IgD-negative memory B cell (primary cell): Measurements from ENCODE around the gene ZNF148. TPM values are rescaled to one million over a fixed set of nuclear protein-coding genes. Genes with fewer than 3 reads are reported as not detected.
"Not testable (repeated sequence)": the region's sequence is repeated elsewhere in the genome, so short reads cannot be mapped to it uniquely, and the experiment has no call there.

ENCODE experiments used
- H3K27ac Mint-ChIP-seq, 3 donors: one replicate each; pipeline ENCODE4 v1.8.0; 2020 to 2022; ENCODE audit warnings: mild to moderate bottlenecking in 3 of 3, mixed read lengths in 3 of 3, moderate library complexity in 1 of 3
- H3K27me3 Mint-ChIP-seq: one replicate; pipeline ENCODE4 v1.8.0; 2021; ENCODE audit warnings: mixed read lengths
- H3K36me3 Mint-ChIP-seq: one replicate; pipeline ENCODE4 v1.8.0; 2020; ENCODE audit warnings: mild to moderate bottlenecking, mixed read lengths
- H3K4me1 Mint-ChIP-seq, 3 donors: one replicate each; pipeline ENCODE4 v1.8.0; 2020 to 2022; ENCODE audit warnings: mixed read lengths in 3 of 3, mild to moderate bottlenecking in 1 of 3
- H3K4me3 Mint-ChIP-seq, 4 donors: one replicate each; pipeline ENCODE4 v1.8.0; 2020 to 2022; ENCODE audit warnings: mild to moderate bottlenecking in 4 of 4, mixed read lengths in 4 of 4, moderate library complexity in 3 of 4
- H3K9me3 Mint-ChIP-seq, 3 donors: one replicate each; pipeline ENCODE4 v1.8.0; 2020 to 2021; ENCODE audit warnings: mixed read lengths in 3 of 3, mild to moderate bottlenecking in 1 of 3
- polyA plus RNA-seq: library from polyadenylated mRNA; unstranded; fragments of 300-500 nt; fragmentation: Illumina TruSeq; gene quantifications from one replicate; pipeline ENCODE4 v1.2.3, GENCODE V29; 2021

The ZNF148 gene
- polyA plus RNA-seq, 1 donor from 2014 or later = 54.5 TPM

GRCh38 chr3:125388369-125388768 is 13.2 kb upstream of the ZNF148 start:
- not testable (repeated sequence) for H3K27ac Mint-ChIP-seq, H3K9me3 Mint-ChIP-seq, H3K36me3 Mint-ChIP-seq, H3K4me3 Mint-ChIP-seq, H3K27me3 Mint-ChIP-seq, H3K4me1 Mint-ChIP-seq

GRCh38 chr3:125386811-125387210 is 11.7 kb upstream of the ZNF148 start:
- Mint-ChIP-seq H3K4me1 (peaks cover 0 to 5% (median 0%) of the 10 kb centered on the region in 3 donors), H3K4me3 (no peak overlapping the region), H3K9me3 (peaks cover 0 to 3% (median 0%) of the 10 kb centered on the region in 3 donors), H3K27ac (no peak overlapping the region), H3K27me3 (peaks cover 1% of the 10 kb centered on the region), H3K36me3 (peaks cover 3% of the 10 kb centered on the region)

- peaks cover 0 to 6% (median 0%) of the 10 kb centered on the region in 3 donors for H3K4me1 Mint-ChIP-seq
- H3K36me3 Mint-ChIP-seq = no peaks in the 10 kb centered on the region
- H3K9me3 Mint-ChIP-seq = peaks cover 0 to 3% (median 0%) of the 10 kb centered on the region in 3 donors
- H3K27me3 Mint-ChIP-seq = peaks cover 1% of the 10 kb centered on the region
- H3K4me3 Mint-ChIP-seq = no peak overlapping the region
- H3K27ac Mint-ChIP-seq = no peak overlapping the region
Measured at GRCh38 chr3:125383744-125384143, 8.6 kb upstream of the ZNF148 start.

- H3K4me1 Mint-ChIP-seq = peaks cover 0 to 6% (median 0%) of the 10 kb centered on the region in 3 donors
- peaks cover 1% of the 10 kb centered on the region for H3K27me3 Mint-ChIP-seq
- no peak overlapping the region for H3K4me3 Mint-ChIP-seq
- no peaks in the 10 kb centered on the region for H3K36me3 Mint-ChIP-seq
- H3K27ac Mint-ChIP-seq = no peak overlapping the region
- H3K9me3 Mint-ChIP-seq = peaks cover 0 to 3% (median 0%) of the 10 kb centered on the region in 3 donors
Measured at GRCh38 chr3:125382298-125382697, 7.2 kb upstream of the ZNF148 start.

- Mint-ChIP-seq H3K27me3 (peaks cover 1% of the 10 kb centered on the region), H3K36me3 (no peaks in the 10 kb centered on the region), H3K9me3 (no peaks in the 10 kb centered on the region), H3K4me1 (peaks cover 0 to 6% (median 0%) of the 10 kb centered on the region in 3 donors), H3K4me3 (no peak overlapping the region), H3K27ac (no peak overlapping the region)
Measured at GRCh38 chr3:125381743-125382142, 6.6 kb upstream of the ZNF148 start.

GRCh38 chr3:125381314-125381713 is 6.2 kb upstream of the ZNF148 start:
- H3K36me3 Mint-ChIP-seq = no peaks in the 10 kb centered on the region
- peaks cover 1% of the 10 kb centered on the region for H3K27me3 Mint-ChIP-seq
- H3K9me3 Mint-ChIP-seq = no peaks in the 10 kb centered on the region
- no peak overlapping the region for H3K27ac Mint-ChIP-seq
- peaks cover 0 to 6% (median 0%) of the 10 kb centered on the region in 3 donors for H3K4me1 Mint-ChIP-seq
- no peak overlapping the region for H3K4me3 Mint-ChIP-seq

GRCh38 chr3:125379483-125379882 is 4.4 kb upstream of the ZNF148 start:
- Mint-ChIP-seq H3K36me3 (no peaks in the 10 kb centered on the region), H3K9me3 (no peaks in the 10 kb centered on the region), H3K27ac (no peak overlapping the region), H3K4me1 (peaks cover 4 to 13% (median 11%) of the 10 kb centered on the region in 3 donors), H3K4me3 (no peak overlapping the region), H3K27me3 (peaks cover 1% of the 10 kb centered on the region)

- peaks cover 1% of the 10 kb centered on the region for H3K27me3 Mint-ChIP-seq
- H3K27ac Mint-ChIP-seq = no peak overlapping the region
- peaks cover 11 to 21% (median 18%) of the 10 kb centered on the region in 3 donors for H3K4me1 Mint-ChIP-seq
- peak overlapping the region in 1 of 4 donors; percentile 61 for H3K4me3 Mint-ChIP-seq
- H3K9me3 Mint-ChIP-seq = no peaks in the 10 kb centered on the region
- no peaks in the 10 kb centered on the region for H3K36me3 Mint-ChIP-seq
Measured at GRCh38 chr3:125378762-125379161, 3.6 kb upstream of the ZNF148 start.

GRCh38 chr3:125375950-125376679 is 990 bp upstream of the ZNF148 start:
- no peaks in the 10 kb centered on the region for H3K9me3 Mint-ChIP-seq
- peak overlapping the region; percentile 97 to 100 (median 97) for H3K27ac Mint-ChIP-seq
- H3K36me3 Mint-ChIP-seq = peaks cover 7% of the 10 kb centered on the region
- H3K4me1 Mint-ChIP-seq = peaks cover 23 to 30% (median 27%) of the 10 kb centered on the region in 3 donors
- peak overlapping the region; percentile 95 to 100 (median 96) for H3K4me3 Mint-ChIP-seq
- no peaks in the 10 kb centered on the region for H3K27me3 Mint-ChIP-seq

GRCh38 chr3:125374501-125374995 is 577 bp downstream of the ZNF148 start:
- Mint-ChIP-seq H3K27ac (peak overlapping the region; percentile 94 to 100 (median 97)), H3K36me3 (peaks cover 9% of the 10 kb centered on the region), H3K4me1 (peaks cover 30 to 41% (median 36%) of the 10 kb centered on the region in 3 donors), H3K27me3 (no peaks in the 10 kb centered on the region), H3K9me3 (no peaks in the 10 kb centered on the region), H3K4me3 (peak overlapping the region; percentile 96 to 100 (median 98))

- peaks cover 10% of the 10 kb centered on the region for H3K36me3 Mint-ChIP-seq
- no peak overlapping the region for H3K4me3 Mint-ChIP-seq
- H3K4me1 Mint-ChIP-seq = peaks cover 39 to 64% (median 57%) of the 10 kb centered on the region in 3 donors
- H3K9me3 Mint-ChIP-seq = no peaks in the 10 kb centered on the region
- H3K27me3 Mint-ChIP-seq = no peaks in the 10 kb centered on the region
- peak overlapping the region in 1 of 3 donors; percentile 55 for H3K27ac Mint-ChIP-seq
Measured at GRCh38 chr3:125367403-125368230, 7.5 kb downstream of the ZNF148 start.

GRCh38 chr3:125366132-125366531 is 9.0 kb downstream of the ZNF148 start:
- H3K4me1 Mint-ChIP-seq = peaks cover 45 to 72% (median 61%) of the 10 kb centered on the region in 3 donors
- H3K9me3 Mint-ChIP-seq = no peaks in the 10 kb centered on the region
- H3K36me3 Mint-ChIP-seq = peaks cover 9% of the 10 kb centered on the region
- peak overlapping the region; percentile 41 to 75 (median 55) for H3K27ac Mint-ChIP-seq
- H3K4me3 Mint-ChIP-seq = peak overlapping the region in 1 of 4 donors; percentile 63
- no peaks in the 10 kb centered on the region for H3K27me3 Mint-ChIP-seq

- Mint-ChIP-seq H3K4me1 (peaks cover 37 to 79% (median 64%) of the 10 kb centered on the region in 3 donors), H3K9me3 (no peaks in the 10 kb centered on the region), H3K4me3 (peak overlapping the region in 2 of 4 donors; percentile 73 to 95), H3K27me3 (no peaks in the 10 kb centered on the region), H3K36me3 (peaks cover 3% of the 10 kb centered on the region), H3K27ac (peak overlapping the region in 2 of 3 donors; percentile 39 to 78)
Measured at GRCh38 chr3:125359700-125360099, 15.4 kb downstream of the ZNF148 start.

- Mint-ChIP-seq H3K4me1 (peaks cover 39 to 77% (median 65%) of the 10 kb centered on the region in 3 donors), H3K36me3 (peaks cover 3% of the 10 kb centered on the region), H3K27ac (peak overlapping the region; percentile 57 to 85 (median 78)), H3K27me3 (no peaks in the 10 kb centered on the region), H3K9me3 (no peaks in the 10 kb centered on the region), H3K4me3 (peak overlapping the region in 3 of 4 donors; percentile 7 to 95 (median 11))
Measured at GRCh38 chr3:125358923-125359322, 16.2 kb downstream of the ZNF148 start.

GRCh38 chr3:125357837-125358236 is 17.3 kb downstream of the ZNF148 start:
- H3K4me3 Mint-ChIP-seq = peak overlapping the region; percentile 86 to 95 (median 92)
- H3K27me3 Mint-ChIP-seq = no peaks in the 10 kb centered on the region
- H3K4me1 Mint-ChIP-seq = peaks cover 38 to 77% (median 61%) of the 10 kb centered on the region in 3 donors
- H3K9me3 Mint-ChIP-seq = no peaks in the 10 kb centered on the region
- H3K36me3 Mint-ChIP-seq = peaks cover 3% of the 10 kb centered on the region
- H3K27ac Mint-ChIP-seq = peak overlapping the region; percentile 57 to 85 (median 78)
